HepG2 (cell line): ENCODE results near the gene MAMSTR. TPM values are rescaled to one million over a fixed set of nuclear protein-coding genes. Genes with fewer than 3 reads are reported as not detected.

ENCODE experiments used
- HHEX ChIP-seq: IDR thresholded peaks from 2 replicates; pipeline ENCODE4 v1.6.1; 2016; ENCODE audit warnings: control low read depth
- HMGXB4 ChIP-seq, 2 experiments: sonication (generic) in 1 of 2; formaldehyde crosslinking in 1 of 2; IDR thresholded peaks; 2 replicates each; pipeline versions ENCODE4 v1.4.0 to v1.6.1; 2018 to 2020; ENCODE audit warnings: missing genetic modification reagents in 2 of 2, borderline replicate concordance in 1 of 2, low read depth in 1 of 2, mild to moderate bottlenecking in 1 of 2, missing biosample characterization in 1 of 2
- NFAT5 ChIP-seq: sonication (generic); formaldehyde crosslinking; IDR thresholded peaks from 2 replicates; pipeline ENCODE4 v1.4.0; 2020; ENCODE audit warnings: missing genetic modification reagents
- SAFB2 ChIP-seq: sonication (generic); formaldehyde crosslinking; IDR thresholded peaks from 2 replicates; pipeline ENCODE4 v1.5.1; 2020; ENCODE audit warnings: missing genetic modification reagents, low read depth, mild to moderate bottlenecking, borderline replicate concordance
- U2AF1 ChIP-seq: fragments of 200-400 bp; formaldehyde crosslinking; optimal IDR thresholded peaks from 2 replicates; pipeline ENCODE3; 2017; ENCODE audit warnings: mild to moderate bottlenecking, low read depth, low read length
- ZBTB21 ChIP-seq: sonication (generic); formaldehyde crosslinking; IDR thresholded peaks from 2 replicates; pipeline ENCODE4 v1.4.0; 2020; ENCODE audit warnings: missing genetic modification reagents
- ZHX1 ChIP-seq: sonication (generic); formaldehyde crosslinking; IDR thresholded peaks from 2 replicates; pipeline ENCODE4 v1.8.1; 2022; ENCODE audit warnings: low read depth, mild to moderate bottlenecking, missing genetic modification reagents
- ZNF143 ChIP-seq: sonication (generic); formaldehyde crosslinking; IDR thresholded peaks from 2 replicates; pipeline ENCODE4 v1.4.0; 2020; ENCODE audit warnings: missing genetic modification reagents
- ZNF232 ChIP-seq: sonication (generic); formaldehyde crosslinking; IDR thresholded peaks from 2 replicates; pipeline ENCODE4 v1.4.0; 2020; ENCODE audit warnings: missing genetic modification reagents, borderline replicate concordance
- ZNF337 ChIP-seq: sonication (generic); formaldehyde crosslinking; IDR thresholded peaks from 2 replicates; pipeline ENCODE4 v1.5.1; 2020; ENCODE audit warnings: missing genetic modification reagents, low read depth, mild to moderate bottlenecking, borderline replicate concordance
- ZNF646 ChIP-seq: sonication (generic); formaldehyde crosslinking; IDR thresholded peaks from 2 replicates; pipeline ENCODE4 v1.9.0; 2021; ENCODE audit warnings: mild to moderate bottlenecking, missing genetic modification reagents
- ZNF75D ChIP-seq: sonication (generic); formaldehyde crosslinking; IDR thresholded peaks from 2 replicates; pipeline ENCODE4 v1.8.1; 2023; ENCODE audit warnings: missing genetic modification reagents, mild to moderate bottlenecking, borderline replicate concordance
- polyA plus RNA-seq, 8 experiments: library from polyadenylated mRNA; depleted of rRNA in 3 of 8; stranded (reverse) in 7 of 8; unstranded in 1 of 8; fragments of >200 nt; fragmentation: Illumina TruSeq in 4 of 8; extraction: Trizol in 4 of 8; gene quantifications; 2 replicates each; pipeline versions ENCODE4 v1.2.1 to v1.2.3, GENCODE V29; 2011 to 2016; ENCODE audit warnings: low read depth in 4 of 8, missing spikeins in 1 of 8, mixed read lengths in 1 of 8; ENCODE audit not compliant: insufficient read depth in 1 of 8
- total RNA-seq, 5 experiments: library from RNA; depleted of rRNA; stranded (reverse); fragments of >200 nt; fragmentation: Illumina TruSeq; extraction: Trizol; gene quantifications; 2 replicates each; pipeline ENCODE4 v1.2.3, GENCODE V29; 2016; ENCODE audit warnings: low read depth in 1 of 5

Gene MAMSTR
- total and polyA plus RNA-seq, 2 of the 13 experiments (the other 11 are each of a cell fraction or from before 2014, with no cell fraction given): 2.2 to 2.4 TPM

- TF ChIP-seq NFAT5 (no peak), ZNF143 (no peak), ZNF75D (CRISPR knock-in tag) (no peak), ZNF646 (CRISPR knock-in tag) (no peak), ZBTB21 (CRISPR knock-in tag) (no peak), ZNF232 (CRISPR knock-in tag) (no peak), U2AF1 (no peak), ZNF337 (no peak), SAFB2 (no peak), ZHX1 (no peak), HHEX (CRISPR knock-in tag) (no peak), HMGXB4 (CRISPR knock-in tag; IDR thresholded peaks at IDR 0.05; ENCODE audit: borderline replicate concordance in 1 of 2, low read depth in 1 of 2) (0 out of 4 replicates have a peak, but pooled peaks of 1 of the 2 experiments have one; percentile 21)
Measured at GRCh38 chr19:48715681-48716171, 3.8 kb downstream of the MAMSTR start (continued).
